IgD-negative memory B cell (primary cell): ENCODE measurements around the gene MNX1. TPM values are rescaled to one million over a fixed set of nuclear protein-coding genes. Genes with fewer than 3 reads are reported as not detected.

Experiments
- H3K27ac Mint-ChIP-seq, 3 donors: one replicate each; pipeline ENCODE4 v1.8.0; 2020 to 2022; ENCODE audit warnings: mild to moderate bottlenecking in 3 of 3, mixed read lengths in 3 of 3, moderate library complexity in 1 of 3
- H3K27me3 Mint-ChIP-seq: one replicate; pipeline ENCODE4 v1.8.0; 2021; ENCODE audit warnings: mixed read lengths
- H3K36me3 Mint-ChIP-seq: one replicate; pipeline ENCODE4 v1.8.0; 2020; ENCODE audit warnings: mild to moderate bottlenecking, mixed read lengths
- H3K4me1 Mint-ChIP-seq, 3 donors: one replicate each; pipeline ENCODE4 v1.8.0; 2020 to 2022; ENCODE audit warnings: mixed read lengths in 3 of 3, mild to moderate bottlenecking in 1 of 3
- H3K4me3 Mint-ChIP-seq, 4 donors: one replicate each; pipeline ENCODE4 v1.8.0; 2020 to 2022; ENCODE audit warnings: mild to moderate bottlenecking in 4 of 4, mixed read lengths in 4 of 4, moderate library complexity in 3 of 4
- H3K9me3 Mint-ChIP-seq, 3 donors: one replicate each; pipeline ENCODE4 v1.8.0; 2020 to 2021; ENCODE audit warnings: mixed read lengths in 3 of 3, mild to moderate bottlenecking in 1 of 3
- polyA plus RNA-seq: library from polyadenylated mRNA; unstranded; fragments of 300-500 nt; fragmentation: Illumina TruSeq; gene quantifications from one replicate; pipeline ENCODE4 v1.2.3, GENCODE V29; 2021

Gene MNX1
- polyA plus RNA-seq, 1 donor from 2014 or later, result not detected

DNA sequence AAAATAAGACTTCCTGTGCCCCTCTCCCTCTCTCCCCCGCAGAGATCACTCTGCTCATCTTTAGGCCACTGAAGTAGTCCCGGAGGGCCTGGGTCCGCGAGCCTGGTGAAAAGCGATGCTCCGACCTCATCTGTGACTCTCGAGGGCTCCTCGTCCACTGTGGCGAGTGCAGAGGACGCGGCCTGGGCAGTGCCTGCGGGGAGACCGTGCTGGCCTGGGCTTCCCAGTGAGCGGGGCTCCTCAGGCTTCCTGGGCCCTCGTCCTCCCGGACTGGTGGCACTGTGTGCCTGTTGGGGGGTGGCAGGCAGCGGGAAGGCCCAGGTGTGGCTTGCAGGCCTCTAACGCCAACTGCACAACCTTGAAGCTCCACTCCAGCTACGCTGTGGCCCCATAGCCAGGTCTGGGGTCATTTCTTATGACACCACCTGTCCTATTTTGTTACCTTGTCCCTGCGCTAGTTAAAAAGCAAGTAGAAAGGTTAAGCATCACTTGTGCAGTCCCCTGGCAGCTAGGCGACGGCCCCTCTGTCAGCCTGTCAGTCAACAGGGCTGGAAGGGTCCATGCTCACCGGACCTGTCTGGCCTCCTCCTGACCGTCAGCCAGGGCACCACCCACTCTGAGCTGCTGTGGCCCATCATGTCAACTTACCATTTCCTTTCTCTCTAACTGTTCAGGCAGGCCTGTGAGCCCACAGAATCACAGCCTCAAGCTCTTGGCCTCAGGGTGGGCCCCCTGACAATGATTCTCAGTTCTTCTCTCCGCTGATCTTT is 20.5 kb downstream of the MNX1 start:
- Mint-ChIP-seq H3K9me3 (no peaks in the 10 kb centered on the region), H3K27ac (no peak overlapping the region), H3K27me3 (peaks cover 18% of the 10 kb centered on the region), H3K4me1 (no peaks in the 10 kb centered on the region), H3K36me3 (no peaks in the 10 kb centered on the region), H3K4me3 (no peak overlapping the region)

DNA sequence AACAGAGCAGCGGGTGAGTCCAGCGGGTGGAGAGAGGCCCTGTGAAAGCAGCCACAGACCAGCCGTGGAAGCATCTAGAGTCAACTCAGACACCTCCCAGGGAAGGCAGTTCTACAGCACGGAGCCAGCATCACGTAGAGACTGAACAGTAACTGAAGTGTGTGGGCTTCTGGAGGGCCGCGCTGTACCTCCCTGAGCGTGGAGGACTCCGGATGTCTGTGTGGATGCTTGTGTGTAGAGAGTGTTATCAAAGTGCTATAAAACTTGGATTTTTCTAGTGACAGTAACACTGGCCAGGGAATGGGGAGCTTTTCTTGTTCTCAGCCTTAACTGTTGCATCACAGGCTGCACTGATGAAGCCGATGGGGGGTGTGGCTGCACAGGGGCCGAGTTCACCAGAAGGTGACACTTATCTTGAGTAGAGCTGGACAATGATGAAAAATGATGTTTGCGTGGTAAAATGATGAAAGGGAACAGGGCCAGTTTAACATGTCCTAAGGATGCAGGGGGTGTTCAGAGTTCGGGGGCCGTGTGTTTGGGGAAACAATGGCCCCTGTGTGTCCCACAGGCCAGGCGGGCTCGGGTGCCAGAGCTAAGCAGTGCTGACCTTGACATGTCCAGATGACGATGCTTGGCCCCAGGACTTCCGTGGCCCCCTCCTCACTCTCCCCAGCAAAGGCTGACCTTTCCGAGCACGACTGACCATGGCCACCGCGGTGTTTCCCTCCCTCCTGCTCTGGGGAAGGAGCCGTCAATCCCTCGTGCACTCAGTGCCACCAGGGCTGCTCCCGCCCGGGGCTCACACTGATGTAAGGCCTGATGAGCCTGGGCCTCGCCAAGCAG is 21.9 kb downstream of the MNX1 start:
- Mint-ChIP-seq H3K9me3 (no peaks in the 10 kb centered on the region), H3K27ac (no peak overlapping the region), H3K4me3 (no peak overlapping the region), H3K27me3 (peaks cover 10% of the 10 kb centered on the region), H3K4me1 (no peaks in the 10 kb centered on the region), H3K36me3 (no peaks in the 10 kb centered on the region)

DNA sequence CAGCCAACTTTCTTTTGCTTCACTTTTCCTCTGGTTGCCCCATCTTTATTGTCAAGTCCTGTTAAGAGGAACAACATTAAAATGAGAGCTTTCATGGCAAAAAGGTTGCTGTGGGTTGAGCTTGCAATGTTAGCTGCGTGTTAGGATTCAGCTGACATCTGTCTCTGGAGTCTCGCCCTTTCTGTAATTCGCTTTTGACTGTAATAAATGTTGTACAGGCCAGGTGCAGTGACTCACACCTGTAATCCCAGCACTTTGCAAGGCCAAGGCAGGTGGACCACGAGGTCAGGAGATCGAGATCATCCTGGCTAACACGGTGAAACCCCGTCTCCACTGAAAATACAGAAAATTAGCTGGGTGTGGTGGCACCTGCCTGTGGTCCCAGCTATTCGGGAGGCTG is 24.1 kb downstream of the MNX1 start:
- H3K36me3 Mint-ChIP-seq, result no peaks in the 10 kb centered on the region
- H3K27me3 Mint-ChIP-seq, result peaks cover 3% of the 10 kb centered on the region
- no peak overlapping the region for H3K4me3 Mint-ChIP-seq
- no peaks in the 10 kb centered on the region for H3K4me1 Mint-ChIP-seq
- H3K27ac Mint-ChIP-seq, result no peak overlapping the region
- no peaks in the 10 kb centered on the region for H3K9me3 Mint-ChIP-seq

DNA sequence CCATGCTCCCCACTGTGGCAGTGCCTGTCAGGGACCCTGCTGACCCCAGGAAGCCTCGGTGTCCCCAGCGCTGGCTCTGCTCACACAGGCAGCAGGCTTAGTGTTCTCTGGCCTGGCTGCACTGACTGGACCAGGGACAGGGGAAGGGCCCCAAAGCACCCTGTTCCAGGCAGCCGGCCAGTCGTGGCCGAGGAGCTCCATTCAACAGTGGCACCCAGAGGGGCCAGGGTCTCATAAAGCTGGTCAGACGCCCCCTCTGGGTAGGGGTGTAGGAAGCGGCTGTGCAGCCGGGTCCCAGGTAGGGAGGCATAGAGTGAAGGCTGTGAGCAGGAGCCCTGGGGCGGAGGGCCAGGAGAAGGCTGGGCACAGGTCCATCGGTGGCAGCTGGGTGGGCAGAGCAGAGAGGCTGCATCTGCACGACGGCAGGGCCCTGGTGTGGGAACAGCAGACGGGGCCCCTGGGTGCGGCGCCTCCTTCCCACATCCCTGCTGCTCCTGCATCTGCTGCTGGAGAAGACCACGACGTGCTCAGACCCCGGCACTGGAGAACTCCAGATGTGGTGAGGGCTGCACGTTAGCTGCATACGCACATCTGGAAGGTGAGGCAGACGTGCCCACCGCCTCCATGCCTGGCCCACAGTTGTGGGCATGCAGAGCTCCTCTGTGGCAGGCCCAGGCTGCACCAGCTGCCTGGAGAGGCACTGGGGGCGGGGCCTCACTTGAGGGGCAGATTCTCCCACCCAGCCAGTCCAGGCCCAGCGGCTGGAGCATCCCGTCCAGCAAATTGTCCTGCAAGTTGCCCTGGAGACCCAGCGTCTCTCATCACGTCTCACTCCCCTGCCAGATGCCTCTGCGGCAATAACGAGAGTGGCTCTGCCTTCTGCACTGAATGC is 25.1 kb downstream of the MNX1 start:
- no peaks in the 10 kb centered on the region for H3K36me3 Mint-ChIP-seq
- H3K4me1 Mint-ChIP-seq, result no peaks in the 10 kb centered on the region

DNA sequence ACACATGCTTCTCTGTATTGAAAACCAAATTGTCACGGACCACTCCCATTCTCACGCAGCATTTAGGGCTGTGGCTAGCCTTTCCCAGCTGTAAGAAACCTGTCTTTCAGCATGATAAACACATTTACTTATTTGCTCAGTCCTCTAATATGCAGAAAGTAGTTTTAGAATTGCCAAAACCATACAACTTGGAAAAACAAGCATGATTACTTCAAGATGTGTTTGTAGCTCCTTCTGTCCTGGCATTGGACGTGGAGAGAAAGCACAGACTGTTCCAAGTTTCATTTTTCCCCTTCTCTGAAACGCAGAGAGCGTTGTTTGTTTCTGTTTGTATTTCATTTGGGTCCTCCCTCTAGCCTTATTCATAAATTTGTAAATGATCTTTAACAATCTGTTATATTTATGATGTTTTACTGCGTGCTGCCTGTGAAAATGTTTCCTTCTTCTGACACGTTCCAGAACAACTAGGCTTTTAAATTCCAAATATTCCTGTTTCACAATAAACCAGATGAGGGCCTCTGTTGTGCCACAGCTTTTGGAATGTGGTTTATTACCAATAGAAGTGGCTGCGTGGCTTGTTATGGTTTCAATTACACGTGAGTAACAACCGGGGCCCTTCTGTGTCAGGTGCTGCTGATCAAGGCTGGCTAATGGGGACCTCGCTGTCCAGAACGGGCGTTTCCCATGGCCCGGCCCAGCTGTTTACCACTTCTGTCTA is 26.1 kb downstream of the MNX1 start:
- no peaks in the 10 kb centered on the region for H3K36me3 Mint-ChIP-seq
- no peaks in the 10 kb centered on the region for H3K27me3 Mint-ChIP-seq
- no peaks in the 10 kb centered on the region for H3K4me1 Mint-ChIP-seq
- H3K4me3 Mint-ChIP-seq, result no peak overlapping the region
- peaks cover 0 to 3% (median 3%) of the 10 kb centered on the region in 3 donors for H3K9me3 Mint-ChIP-seq
- no peak overlapping the region for H3K27ac Mint-ChIP-seq

More for the DNA sequence above, 25.1 kb downstream of the MNX1 start:
- Mint-ChIP-seq H3K27me3 (no peaks in the 10 kb centered on the region), H3K9me3 (no peaks in the 10 kb centered on the region), H3K27ac (no peak overlapping the region), H3K4me3 (no peak overlapping the region)

- Mint-ChIP-seq H3K36me3 (no peaks in the 10 kb centered on the region), H3K9me3 (peaks cover 0 to 6% (median 3%) of the 10 kb centered on the region in 3 donors), H3K4me3 (no peak overlapping the region), H3K4me1 (peaks cover 0 to 5% (median 0%) of the 10 kb centered on the region in 3 donors), H3K27ac (no peak overlapping the region), H3K27me3 (no peaks in the 10 kb centered on the region)
Measured at GRCh38 chr7:156979711-156980110, 30.8 kb downstream of the MNX1 start.

GRCh38 chr7:156979007-156979606 is 31.4 kb downstream of the MNX1 start:
- H3K9me3 Mint-ChIP-seq, result peaks cover 0 to 6% (median 3%) of the 10 kb centered on the region in 3 donors
- no peak overlapping the region for H3K4me3 Mint-ChIP-seq
- no peaks in the 10 kb centered on the region for H3K27me3 Mint-ChIP-seq
- peaks cover 3% of the 10 kb centered on the region for H3K36me3 Mint-ChIP-seq
- peak overlapping the region in 1 of 3 donors; percentile 71 for H3K27ac Mint-ChIP-seq
- peaks cover 0 to 5% (median 0%) of the 10 kb centered on the region in 3 donors for H3K4me1 Mint-ChIP-seq

GRCh38 chr7:156975620-156976019 is 34.8 kb downstream of the MNX1 start:
- no peak overlapping the region for H3K4me3 Mint-ChIP-seq
- peaks cover 0 to 6% (median 3%) of the 10 kb centered on the region in 3 donors for H3K9me3 Mint-ChIP-seq
- H3K27ac Mint-ChIP-seq, result no peak overlapping the region
- no peaks in the 10 kb centered on the region for H3K27me3 Mint-ChIP-seq
- H3K4me1 Mint-ChIP-seq, result peaks cover 0 to 5% (median 0%) of the 10 kb centered on the region in 3 donors
- peaks cover 3% of the 10 kb centered on the region for H3K36me3 Mint-ChIP-seq

DNA sequence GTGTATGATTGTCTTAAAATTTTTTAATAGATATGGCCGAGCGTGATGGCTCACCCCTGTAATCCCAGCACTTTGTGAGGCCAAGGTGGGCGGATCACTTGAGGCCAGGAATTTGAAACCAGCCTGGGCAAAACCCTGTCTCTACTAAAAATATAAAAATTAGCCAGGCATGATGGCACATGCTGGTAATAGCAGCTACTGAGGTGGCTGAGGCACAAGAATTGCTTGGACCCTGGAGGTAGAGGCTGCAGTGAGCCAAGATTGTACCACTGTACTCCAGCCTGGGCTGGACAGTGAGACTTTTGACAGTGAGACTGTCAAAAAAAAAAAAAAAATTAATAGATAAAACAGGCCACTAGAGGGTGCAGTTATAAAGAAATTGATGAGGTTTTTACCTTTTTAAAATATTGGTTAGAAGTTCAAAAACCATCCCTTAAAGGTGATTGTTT is 40.5 kb downstream of the MNX1 start:
- Mint-ChIP-seq H3K27ac (no peak overlapping the region), H3K4me3 (no peak overlapping the region), H3K27me3 (no peaks in the 10 kb centered on the region), H3K4me1 (no peaks in the 10 kb centered on the region), H3K36me3 (peaks cover 5% of the 10 kb centered on the region), H3K9me3 (no peaks in the 10 kb centered on the region)

GRCh38 chr7:156968183-156968582 is 42.3 kb downstream of the MNX1 start:
- H3K9me3 Mint-ChIP-seq, result no peaks in the 10 kb centered on the region
- H3K27me3 Mint-ChIP-seq, result no peaks in the 10 kb centered on the region
- no peaks in the 10 kb centered on the region for H3K4me1 Mint-ChIP-seq
- H3K27ac Mint-ChIP-seq, result no peak overlapping the region
- peaks cover 2% of the 10 kb centered on the region for H3K36me3 Mint-ChIP-seq
- no peak overlapping the region for H3K4me3 Mint-ChIP-seq

DNA sequence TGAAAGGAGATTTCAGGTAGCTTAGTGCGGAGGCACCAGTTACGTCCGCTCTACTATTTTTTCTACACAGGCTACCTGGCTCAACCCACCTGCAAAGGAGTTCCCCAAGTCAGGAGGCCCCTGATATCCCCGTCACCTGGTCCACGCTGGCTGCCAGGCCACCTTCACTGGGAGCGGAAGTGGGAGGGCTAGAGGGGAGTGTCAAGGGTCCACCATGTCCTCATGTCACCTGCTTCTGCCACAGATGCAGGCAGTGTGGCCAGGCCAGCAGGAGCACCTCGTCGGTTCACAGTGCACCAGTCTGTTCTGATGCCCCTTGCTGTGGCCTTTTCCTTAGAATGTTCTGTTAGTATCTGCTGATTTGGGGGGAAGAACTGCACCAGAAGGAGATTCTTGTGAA is 44.1 kb downstream of the MNX1 start:
- Mint-ChIP-seq H3K4me1 (no peaks in the 10 kb centered on the region), H3K9me3 (no peaks in the 10 kb centered on the region), H3K27me3 (no peaks in the 10 kb centered on the region), H3K27ac (no peak overlapping the region), H3K36me3 (peaks cover 2% of the 10 kb centered on the region), H3K4me3 (no peak overlapping the region)

DNA sequence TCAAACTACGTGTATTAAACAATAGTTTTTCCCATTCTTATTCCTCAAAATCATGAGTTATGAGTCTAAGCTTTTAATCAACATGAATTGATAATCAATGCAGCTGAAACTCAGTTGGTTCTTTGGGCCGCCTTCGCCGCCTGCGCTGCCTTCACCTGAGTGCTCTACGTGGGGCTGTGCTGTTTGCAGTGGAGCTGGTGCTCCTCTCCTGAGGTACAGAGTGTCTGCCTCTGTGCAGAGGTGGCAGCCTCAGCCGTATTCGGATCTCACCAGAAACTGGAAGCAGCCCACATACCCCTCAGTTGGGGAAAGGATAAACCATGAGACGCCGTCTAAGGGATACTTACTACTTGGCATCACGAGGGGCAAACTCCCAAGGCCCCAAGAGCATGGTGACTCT is 45.5 kb downstream of the MNX1 start:
- H3K4me3 Mint-ChIP-seq, result no peak overlapping the region
- peaks cover 2% of the 10 kb centered on the region for H3K36me3 Mint-ChIP-seq
- H3K27me3 Mint-ChIP-seq, result no peaks in the 10 kb centered on the region
- no peak overlapping the region for H3K27ac Mint-ChIP-seq
- H3K4me1 Mint-ChIP-seq, result peaks cover 0 to 2% (median 0%) of the 10 kb centered on the region in 3 donors
- no peaks in the 10 kb centered on the region for H3K9me3 Mint-ChIP-seq

GRCh38 chr7:156963472-156963871 is 47.0 kb downstream of the MNX1 start:
- Mint-ChIP-seq H3K36me3 (peaks cover 2% of the 10 kb centered on the region), H3K27ac (no peak overlapping the region), H3K4me3 (no peak overlapping the region), H3K27me3 (no peaks in the 10 kb centered on the region), H3K9me3 (no peaks in the 10 kb centered on the region), H3K4me1 (peaks cover 0 to 2% (median 0%) of the 10 kb centered on the region in 3 donors)

GRCh38 chr7:156962897-156963296 is 47.6 kb downstream of the MNX1 start:
- H3K36me3 Mint-ChIP-seq, result peaks cover 2% of the 10 kb centered on the region
- no peak overlapping the region for H3K4me3 Mint-ChIP-seq
- peaks cover 0 to 2% (median 0%) of the 10 kb centered on the region in 3 donors for H3K4me1 Mint-ChIP-seq
- H3K9me3 Mint-ChIP-seq, result no peaks in the 10 kb centered on the region
- H3K27me3 Mint-ChIP-seq, result no peaks in the 10 kb centered on the region
- no peak overlapping the region for H3K27ac Mint-ChIP-seq
